Colonic mucosa (tissue), 4 donors: ENCODE results near the gene PRPSAP1. TPM values are rescaled to one million over a fixed set of nuclear protein-coding genes. Genes with fewer than 3 reads are reported as not detected.
A peak's percentile ranks its signal among the peaks of the same experiment; 100 is the strongest.

Source experiments
- DNase-seq: peaks from one replicate; pipeline ENCODE4 v3.0.0-alpha.2; 2020
- H3K27ac ChIP-seq: fragments of 200-600 bp; one replicate; pipeline ENCODE4 v1.8.0; 2021
- H3K27me3 ChIP-seq: fragments of 200-600 bp; one replicate; pipeline ENCODE4 v1.8.0; 2021
- H3K36me3 ChIP-seq: fragments of 200-600 bp; one replicate; pipeline ENCODE4 v1.8.0; 2021
- H3K4me1 ChIP-seq: fragments of 200-600 bp; one replicate; pipeline ENCODE4 v1.8.0; 2021; ENCODE audit warnings: mild to moderate bottlenecking
- H3K4me3 ChIP-seq: fragments of 200-600 bp; one replicate; pipeline ENCODE4 v1.8.0; 2021
- H3K9ac ChIP-seq, 2 donors: one replicate each; pipeline ENCODE4 v1.7.0; 2013; ENCODE audit warnings: control low read depth in 2 of 2, low read depth in 2 of 2, low read length in 2 of 2
- H3K9me3 ChIP-seq: fragments of 200-600 bp; one replicate; pipeline ENCODE4 v1.8.0; 2021
- intact Hi-C: fragments of 100-400 bp; cut with DNase I; formaldehyde crosslinking; loops from one replicate; pipeline ENCODE4 v1.14.1; 2022
- total RNA-seq, 2 donors: library from RNA; stranded (reverse); fragmentation: NEBNext Ultra II Directional in 1 of 2; extraction: Animal tissue kit (Norgen Biotek cat#: 25700) in 1 of 2; gene quantifications; one replicate each; pipeline ENCODE4 v1.2.1, GENCODE V29; 2021
- TF ChIP-seq, protein P1 (sequence below): fragments of 200-600 bp; IDR thresholded peaks from one replicate; pipeline ENCODE4 v1.8.0; 2022; ENCODE audit warnings: antibody characterized with exemption, mild to moderate bottlenecking
- donor health status: healthy.
- donor health status: DM: no; HTN: no; CAD: no.
- donor health status: DM: no; HTN: no; CAD: no.

Gene PRPSAP1
- total RNA-seq, 2 donors from 2014 or later: 60.7 to 70.0 TPM

DNA sequence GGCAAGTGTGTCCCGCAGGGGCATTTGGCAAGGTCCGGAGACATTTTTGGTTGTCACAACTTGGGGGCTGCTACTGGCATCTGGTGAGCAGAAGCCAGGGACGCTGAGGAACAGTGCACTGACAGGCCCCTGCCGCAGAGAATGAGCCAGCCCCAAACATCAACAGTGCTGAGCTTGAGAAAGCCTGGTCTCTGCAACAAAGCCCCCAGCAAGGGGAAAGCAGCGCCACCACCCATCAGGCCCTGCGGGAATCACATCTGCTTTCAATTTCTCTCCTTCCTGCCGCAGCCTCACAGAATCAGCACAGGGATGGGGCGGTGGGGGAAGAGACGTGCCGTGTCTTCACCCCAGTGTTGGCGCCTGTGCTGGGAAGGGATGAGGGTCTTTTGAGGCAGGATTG lies 14.8 kb upstream of the PRPSAP1 start:
- TF ChIP-seq, protein P1, sequence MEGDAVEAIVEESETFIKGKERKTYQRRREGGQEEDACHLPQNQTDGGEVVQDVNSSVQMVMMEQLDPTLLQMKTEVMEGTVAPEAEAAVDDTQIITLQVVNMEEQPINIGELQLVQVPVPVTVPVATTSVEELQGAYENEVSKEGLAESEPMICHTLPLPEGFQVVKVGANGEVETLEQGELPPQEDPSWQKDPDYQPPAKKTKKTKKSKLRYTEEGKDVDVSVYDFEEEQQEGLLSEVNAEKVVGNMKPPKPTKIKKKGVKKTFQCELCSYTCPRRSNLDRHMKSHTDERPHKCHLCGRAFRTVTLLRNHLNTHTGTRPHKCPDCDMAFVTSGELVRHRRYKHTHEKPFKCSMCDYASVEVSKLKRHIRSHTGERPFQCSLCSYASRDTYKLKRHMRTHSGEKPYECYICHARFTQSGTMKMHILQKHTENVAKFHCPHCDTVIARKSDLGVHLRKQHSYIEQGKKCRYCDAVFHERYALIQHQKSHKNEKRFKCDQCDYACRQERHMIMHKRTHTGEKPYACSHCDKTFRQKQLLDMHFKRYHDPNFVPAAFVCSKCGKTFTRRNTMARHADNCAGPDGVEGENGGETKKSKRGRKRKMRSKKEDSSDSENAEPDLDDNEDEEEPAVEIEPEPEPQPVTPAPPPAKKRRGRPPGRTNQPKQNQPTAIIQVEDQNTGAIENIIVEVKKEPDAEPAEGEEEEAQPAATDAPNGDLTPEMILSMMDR: no peak
- Histone ChIP-seq H3K9ac (no peak overlapping the region), H3K27me3 (no peaks in the 10 kb centered on the region), H3K36me3 (no peaks in the 10 kb centered on the region), H3K9me3 (no peaks in the 10 kb centered on the region), H3K27ac (no peak overlapping the region), H3K4me1 (no peaks in the 10 kb centered on the region), H3K4me3 (no peak overlapping the region)
- intact Hi-C loops: no loop called here
- no peak for DNase-seq

DNA sequence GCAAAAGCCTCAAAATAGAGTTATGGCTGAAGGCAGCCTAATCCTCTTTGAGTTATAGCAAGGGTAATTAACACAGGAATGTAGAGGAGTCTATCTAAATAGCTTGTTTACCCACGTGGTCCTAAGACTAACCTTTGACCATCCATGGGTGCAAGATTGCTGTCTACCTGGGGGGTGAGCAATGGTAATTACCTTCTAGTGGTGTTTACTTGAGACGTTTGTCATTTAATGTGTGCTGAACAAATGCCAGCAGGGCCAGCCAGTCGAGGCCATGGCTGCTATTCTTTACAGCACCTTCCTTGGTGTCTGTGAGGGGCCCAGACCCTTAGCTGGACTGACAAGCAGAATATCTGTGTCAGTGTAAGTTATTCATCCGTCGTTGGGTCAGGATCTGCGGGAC lies 13.9 kb upstream of the PRPSAP1 start:
- no peak overlapping the region for H3K27ac ChIP-seq
- no peaks in the 10 kb centered on the region for H3K4me1 ChIP-seq
- H3K9ac ChIP-seq: no peak overlapping the region
- H3K27me3 ChIP-seq: no peaks in the 10 kb centered on the region
- H3K4me3 ChIP-seq: no peak overlapping the region
- DNase-seq: peak; percentile 42
- no peaks in the 10 kb centered on the region for H3K36me3 ChIP-seq
- H3K9me3 ChIP-seq: no peaks in the 10 kb centered on the region
- TF ChIP-seq, protein P1: no peak
- intact Hi-C loops: no loop called here

DNA sequence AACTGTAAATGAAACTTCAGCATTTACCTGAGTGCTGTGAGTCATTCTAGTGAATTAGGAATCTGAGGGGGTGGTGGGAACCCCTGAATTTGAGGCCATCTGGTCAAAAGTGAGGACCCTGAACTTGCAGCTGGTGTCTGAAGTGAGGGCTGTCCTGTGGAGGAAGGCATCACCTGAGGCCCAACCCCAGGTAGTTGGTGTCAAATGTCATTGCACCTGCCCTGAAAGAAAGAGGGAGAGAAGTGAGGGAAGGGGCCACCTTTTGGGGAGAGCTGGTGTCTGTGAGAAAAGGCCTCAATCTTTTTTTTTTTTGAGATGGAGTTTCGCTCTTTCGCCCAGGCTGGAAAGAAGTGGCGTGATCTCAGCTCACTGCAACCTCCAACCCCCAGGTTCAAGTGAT lies 12.5 kb upstream of the PRPSAP1 start:
- Histone ChIP-seq H3K4me1 (no peaks in the 10 kb centered on the region), H3K9me3 (no peaks in the 10 kb centered on the region), H3K27ac (no peak overlapping the region), H3K36me3 (no peaks in the 10 kb centered on the region), H3K9ac (no peak overlapping the region), H3K4me3 (no peak overlapping the region), H3K27me3 (no peaks in the 10 kb centered on the region)
- TF ChIP-seq, protein P1: no peak
- no peak for DNase-seq
- intact Hi-C loops: no loop called here

DNA sequence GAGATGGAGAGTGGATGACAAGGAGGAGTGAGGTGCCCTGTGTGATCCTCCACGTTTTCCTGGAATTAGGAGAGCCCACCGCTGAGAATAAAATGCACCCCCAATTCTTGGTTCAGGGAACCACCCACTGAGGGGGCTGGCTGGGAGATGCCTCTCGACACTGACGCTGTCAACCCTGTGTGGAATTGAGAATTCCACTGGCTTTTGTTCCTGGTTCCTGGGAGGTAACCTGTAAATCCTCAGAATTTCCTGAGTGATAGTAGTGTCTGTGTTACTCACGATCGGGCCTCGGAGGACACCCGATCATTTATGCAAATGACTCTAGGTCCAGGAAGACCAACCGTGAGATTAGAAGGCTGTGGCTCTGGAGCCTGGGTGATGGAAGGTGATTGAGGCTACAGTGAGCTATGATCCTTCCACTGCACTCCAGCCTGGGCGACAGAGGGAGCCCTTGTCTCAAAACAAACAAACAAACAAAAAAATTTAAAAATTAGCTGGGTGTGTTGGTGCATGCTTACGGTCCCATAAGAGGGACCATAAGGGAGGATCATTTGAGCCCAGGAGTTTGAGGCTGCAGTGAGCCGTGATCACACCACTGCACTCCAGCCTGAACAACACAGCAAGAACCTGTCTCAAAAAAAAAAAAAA lies 11.7 kb upstream of the PRPSAP1 start:
- Histone ChIP-seq H3K27ac (no peak overlapping the region), H3K4me1 (no peaks in the 10 kb centered on the region), H3K36me3 (no peaks in the 10 kb centered on the region), H3K27me3 (no peaks in the 10 kb centered on the region), H3K9me3 (no peaks in the 10 kb centered on the region), H3K9ac (no peak overlapping the region), H3K4me3 (no peak overlapping the region)
- intact Hi-C loops: no loop called here
- DNase-seq: no peak
- TF ChIP-seq, protein P1: no peak

DNA sequence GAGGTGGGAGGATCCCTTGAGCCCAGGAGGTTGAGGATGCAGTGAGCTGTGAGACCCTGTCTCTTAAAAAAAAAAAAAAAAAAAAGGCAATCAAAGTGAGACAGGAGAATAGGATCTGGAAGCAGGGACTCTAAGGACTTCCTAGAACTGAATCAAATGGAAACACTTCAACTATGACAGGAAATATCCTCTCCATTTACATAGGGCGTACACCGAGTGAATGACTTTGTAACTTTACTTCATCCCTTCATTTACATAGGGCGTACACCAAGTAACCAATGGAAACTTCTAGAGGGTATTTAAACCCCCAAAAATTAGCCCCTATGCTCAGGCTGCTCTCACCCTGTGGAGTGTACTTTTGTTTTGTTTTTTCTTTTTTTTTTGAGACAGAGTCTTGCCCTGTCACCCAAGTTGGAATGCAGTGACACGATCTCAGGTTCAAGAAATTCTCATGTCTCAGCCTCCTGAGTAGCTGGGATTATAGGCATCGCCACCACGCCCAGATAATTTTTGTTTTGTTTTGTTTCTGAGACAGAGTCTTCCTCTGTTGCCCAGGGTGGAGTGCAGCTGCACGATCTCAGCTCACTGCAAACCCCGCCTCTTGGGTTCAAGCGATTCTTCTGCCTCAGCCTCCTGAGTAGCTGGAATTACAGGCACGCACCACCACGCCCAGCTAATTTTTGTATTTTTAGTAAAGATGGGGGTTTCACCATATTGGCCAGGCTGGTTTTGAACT lies 9.6 kb upstream of the PRPSAP1 start:
- Histone ChIP-seq H3K36me3 (no peaks in the 10 kb centered on the region), H3K27me3 (no peaks in the 10 kb centered on the region), H3K9me3 (no peaks in the 10 kb centered on the region), H3K9ac (no peak overlapping the region), H3K4me3 (no peak overlapping the region), H3K4me1 (no peaks in the 10 kb centered on the region), H3K27ac (no peak overlapping the region)
- TF ChIP-seq, protein P1: no peak
- DNase-seq: no peak
- intact Hi-C loops: no loop called here
